NCI-H748 (cell line): Measurements from ENCODE around the gene GPATCH4.
"Not testable (repeated sequence)": the region's sequence is repeated elsewhere in the genome, so short reads cannot be mapped to it uniquely, and the experiment has no call there.

Source experiments
- DNase-seq: peaks from one replicate; lab custom pipeline; 2025; ENCODE audit not compliant: unreplicated experiment; lab: John Stamatoyannopoulos, UW

GPATCH4 gene

DNA sequence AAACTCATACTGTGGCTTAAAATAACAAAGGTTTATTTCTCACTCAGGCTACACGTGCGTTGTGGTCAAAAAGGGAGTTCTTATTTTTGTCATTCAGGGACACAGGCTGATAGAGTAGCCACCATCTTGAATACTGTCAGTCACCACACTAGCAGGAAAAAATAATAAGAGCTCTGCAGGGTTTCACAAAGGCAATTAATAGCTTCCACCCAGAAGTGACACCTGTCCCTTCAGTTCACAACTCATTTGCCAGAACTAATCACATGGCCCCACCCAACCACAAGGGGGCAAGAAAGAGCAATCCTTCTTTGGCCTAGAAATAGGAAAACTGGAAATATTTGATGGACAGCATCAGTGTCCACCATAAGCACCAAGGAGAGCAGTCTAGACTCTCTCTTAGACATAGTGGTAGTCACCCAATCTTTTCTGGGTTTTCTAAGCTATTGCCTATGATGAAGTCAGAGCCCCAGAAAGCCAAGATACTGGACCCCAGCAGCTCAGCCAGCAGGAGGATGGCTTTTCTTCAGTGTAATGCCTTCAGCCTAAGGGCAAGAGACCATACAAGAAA lies 26.1 kb upstream of the GPATCH4 start:
- peak; percentile 60 for DNase-seq

- DNase-seq = no peak
Observed at GRCh38 chr1:156626079-156626438, 24.8 kb upstream of the GPATCH4 start.

DNA sequence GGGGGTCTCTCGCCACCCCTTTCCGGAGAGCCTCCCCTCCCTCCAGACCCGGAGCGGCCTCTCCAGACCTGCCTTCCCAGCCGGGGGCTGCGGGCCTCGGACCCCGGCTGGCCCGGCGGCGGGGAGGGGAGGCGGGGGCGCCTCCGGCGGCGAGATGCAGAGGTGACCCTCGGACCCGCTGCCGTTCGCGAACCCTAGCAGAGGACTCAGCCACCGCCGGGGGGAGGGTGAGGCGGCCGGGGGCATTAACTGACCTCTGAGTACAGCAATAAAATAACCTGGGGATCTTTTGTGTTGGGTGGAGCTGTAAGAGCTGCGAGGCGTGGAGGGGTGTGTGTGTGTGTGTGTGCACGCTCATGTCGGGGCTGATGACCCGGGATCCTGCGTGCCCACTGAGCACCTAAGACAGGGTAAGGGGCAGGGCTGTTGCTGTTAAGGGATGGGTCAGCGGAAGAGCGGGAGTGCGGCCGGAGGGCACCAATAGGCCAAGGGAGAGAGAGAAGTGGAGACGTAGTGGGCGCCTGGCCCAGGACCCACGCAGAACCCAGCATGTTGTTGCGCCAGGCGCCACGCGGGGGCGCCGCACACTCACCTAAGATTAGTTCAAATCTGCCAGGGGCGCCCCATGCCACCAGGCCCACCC lies 24.3 kb upstream of the GPATCH4 start:
- DNase-seq = peak; percentile 62

DNA sequence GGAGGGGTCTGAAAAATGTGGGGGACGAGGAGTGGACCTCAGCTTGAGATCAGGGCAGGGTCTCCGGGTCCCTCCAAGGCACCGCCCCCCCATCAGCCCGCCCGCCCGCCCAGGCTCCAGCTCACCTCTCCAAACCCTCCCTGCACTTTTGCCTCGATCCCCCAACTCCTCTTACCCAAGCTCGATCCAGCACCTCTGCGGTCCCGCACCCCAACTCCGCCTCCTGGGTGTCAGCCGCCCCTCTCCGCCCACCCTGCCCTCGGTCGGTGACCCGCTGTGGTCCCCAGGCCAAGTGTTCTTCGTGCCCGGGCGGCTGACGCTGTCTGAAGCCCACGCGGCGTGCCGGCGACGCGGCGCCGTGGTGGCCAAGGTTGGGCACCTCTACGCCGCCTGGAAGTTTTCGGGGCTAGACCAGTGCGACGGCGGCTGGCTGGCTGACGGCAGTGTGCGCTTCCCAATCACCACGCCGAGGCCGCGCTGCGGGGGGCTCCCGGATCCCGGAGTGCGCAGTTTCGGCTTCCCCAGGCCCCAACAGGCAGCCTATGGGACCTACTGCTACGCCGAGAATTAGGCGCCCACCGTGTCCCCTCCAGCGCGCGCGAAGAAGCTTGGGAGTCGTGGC lies 23.6 kb upstream of the GPATCH4 start:
- no peak for DNase-seq

DNA sequence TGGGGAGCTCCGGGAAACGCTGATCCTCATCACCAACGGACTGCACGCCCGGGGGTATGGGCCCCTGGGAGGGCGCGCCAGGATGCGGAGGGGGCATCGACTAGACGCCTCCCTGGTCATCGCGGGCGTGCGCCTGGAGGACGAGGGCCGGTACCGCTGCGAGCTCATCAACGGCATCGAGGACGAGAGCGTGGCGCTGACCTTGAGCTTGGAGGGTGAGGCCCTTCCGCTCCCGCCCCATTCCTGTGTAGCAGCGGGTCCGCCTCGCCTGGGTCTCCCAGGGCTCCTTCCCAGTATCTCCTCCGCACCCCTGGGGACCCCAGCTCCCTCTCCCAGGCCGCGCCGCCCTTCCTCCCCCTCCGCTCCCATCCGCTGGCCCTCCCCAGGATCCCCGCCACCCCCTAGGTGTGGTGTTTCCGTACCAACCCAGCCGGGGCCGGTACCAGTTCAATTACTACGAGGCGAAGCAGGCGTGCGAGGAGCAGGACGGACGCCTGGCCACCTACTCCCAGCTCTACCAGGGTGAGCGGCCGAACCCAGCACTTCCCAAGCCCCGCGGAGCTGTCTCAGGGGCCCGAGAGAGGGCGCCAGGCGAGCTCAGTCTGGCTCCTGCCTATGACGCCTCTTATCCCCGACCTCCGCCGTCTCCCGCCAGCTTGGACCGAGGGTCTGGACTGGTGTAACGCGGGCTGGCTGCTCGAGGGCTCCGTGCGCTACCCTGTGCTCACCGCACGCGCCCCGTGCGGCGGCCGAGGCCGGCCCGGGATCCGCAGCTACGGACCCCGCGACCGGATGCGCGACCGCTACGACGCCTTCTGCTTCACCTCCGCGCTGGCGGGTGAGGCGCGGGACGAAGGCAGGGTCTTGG lies 22.9 kb upstream of the GPATCH4 start:
- DNase-seq = peak; percentile 76

DNA sequence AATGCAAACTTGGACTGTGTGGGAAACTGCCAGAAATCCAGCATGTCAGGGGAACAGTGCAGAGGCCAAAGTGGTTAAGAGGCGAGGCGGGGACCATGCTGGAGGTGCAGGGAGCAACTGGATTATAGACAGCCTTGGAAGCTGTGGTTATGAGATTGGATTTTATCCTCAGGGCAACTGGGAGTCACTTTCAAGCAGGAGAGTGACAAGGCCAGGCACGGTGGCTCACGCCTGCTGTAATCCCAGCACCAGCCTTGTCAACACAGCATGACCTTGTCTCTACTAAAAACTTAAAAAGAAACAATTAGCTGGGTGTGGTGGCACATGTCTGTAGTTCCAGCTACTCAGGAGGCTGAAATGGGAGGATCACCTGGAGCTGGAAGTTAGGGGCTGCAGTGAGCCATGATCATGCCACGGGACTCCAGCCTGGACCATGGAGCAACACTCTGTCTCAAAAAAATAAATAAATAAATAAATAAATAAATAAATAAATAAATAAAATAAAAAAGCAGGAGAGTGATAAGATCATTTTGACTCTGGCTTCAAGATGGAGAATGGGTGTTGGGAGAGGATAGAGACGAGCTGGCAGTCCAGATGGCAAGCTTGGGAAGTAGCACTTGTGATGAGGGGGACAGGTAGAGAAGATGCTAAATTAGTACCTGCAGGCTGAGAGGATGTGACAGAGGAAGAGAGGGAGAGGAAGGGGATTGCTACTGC lies 21.5 kb upstream of the GPATCH4 start:
- no peak for DNase-seq

DNA sequence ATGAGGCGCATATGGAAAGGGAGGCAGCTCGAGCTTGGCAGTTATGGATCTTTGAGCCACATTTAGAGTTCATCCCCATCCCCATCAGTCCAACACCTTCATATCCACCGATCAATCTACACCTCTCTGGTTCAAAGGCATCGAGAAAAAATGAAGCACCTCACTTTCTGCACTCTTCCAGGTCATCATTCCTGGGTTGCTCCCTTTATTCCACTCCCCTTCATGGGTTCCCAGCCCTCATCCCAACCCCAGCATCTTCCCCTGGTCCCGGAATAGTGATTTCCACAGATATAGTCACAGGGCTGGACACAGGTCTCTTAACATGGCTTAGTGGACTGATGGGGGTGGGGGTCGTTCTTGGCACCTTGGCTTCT lies 18.3 kb upstream of the GPATCH4 start:
- no peak for DNase-seq

- DNase-seq = peak; percentile 60
Observed at GRCh38 chr1:156618853-156619581, 17.7 kb upstream of the GPATCH4 start, which contains the start of gene HAPLN2. HAPLN2 (plus strand) TSS chr1:156619415; CDS start chr1:156623491, 4,076 bp downstream.

DNA sequence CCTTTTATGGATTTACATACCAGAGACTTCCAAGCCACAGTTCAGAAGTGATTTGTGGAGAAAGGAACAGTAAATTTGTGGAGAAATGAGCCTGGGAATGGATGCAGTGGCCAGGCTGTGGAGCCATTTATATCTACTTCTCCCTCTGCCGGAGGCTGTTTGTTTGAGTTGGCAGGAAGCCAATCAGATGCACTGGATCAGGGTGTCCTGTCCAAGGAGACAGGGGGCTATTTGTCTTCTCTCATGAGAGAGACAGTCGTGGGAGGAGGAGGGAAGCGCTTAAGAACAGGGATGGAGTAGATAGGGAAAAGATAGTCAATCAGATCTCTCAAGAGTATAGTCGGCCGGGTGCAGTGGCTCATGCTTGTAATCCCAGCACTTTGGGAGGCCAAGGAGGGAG lies 15.2 kb upstream of the GPATCH4 start:
- DNase-seq = peak; percentile 86

DNA sequence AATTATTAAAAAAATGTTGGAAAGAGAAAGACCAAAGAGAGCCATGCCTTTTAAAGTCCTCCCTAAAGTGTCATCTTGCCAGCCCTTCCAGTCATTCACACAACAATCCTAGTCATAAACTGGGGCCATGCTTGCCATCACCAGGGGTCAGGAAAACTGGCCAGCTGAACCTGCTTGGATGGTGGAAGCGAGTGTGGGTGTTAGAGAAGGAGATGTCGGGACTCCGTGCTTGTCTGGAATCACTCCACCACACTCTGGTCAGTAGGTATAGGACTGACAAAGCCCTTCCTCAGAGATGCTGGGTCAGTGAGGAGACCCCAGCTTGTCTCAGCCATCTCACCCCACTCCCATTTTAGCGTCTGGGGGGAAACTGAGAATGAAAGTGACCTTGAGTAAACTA lies 14.7 kb upstream of the GPATCH4 start:
- DNase-seq = no peak

DNA sequence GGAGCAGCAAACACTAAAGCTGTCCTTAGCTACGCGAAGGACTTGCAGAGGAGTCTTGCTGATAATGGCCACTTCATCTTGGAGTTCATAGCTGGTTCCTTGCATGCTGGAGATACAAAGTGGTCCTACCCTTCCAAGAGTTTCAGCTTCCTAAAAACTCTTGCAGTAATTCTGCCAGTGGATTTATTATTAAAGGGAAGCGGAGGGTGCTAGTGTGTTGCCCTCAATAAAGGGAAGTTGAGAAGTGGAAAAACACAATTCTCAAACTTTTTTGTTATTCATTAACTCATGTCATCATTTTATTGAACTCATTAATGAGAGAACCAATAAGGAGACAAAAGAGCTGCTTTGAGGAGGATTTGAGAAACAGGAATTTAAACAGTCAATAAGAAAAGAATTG lies 11.4 kb upstream of the GPATCH4 start:
- DNase-seq = no peak

DNA sequence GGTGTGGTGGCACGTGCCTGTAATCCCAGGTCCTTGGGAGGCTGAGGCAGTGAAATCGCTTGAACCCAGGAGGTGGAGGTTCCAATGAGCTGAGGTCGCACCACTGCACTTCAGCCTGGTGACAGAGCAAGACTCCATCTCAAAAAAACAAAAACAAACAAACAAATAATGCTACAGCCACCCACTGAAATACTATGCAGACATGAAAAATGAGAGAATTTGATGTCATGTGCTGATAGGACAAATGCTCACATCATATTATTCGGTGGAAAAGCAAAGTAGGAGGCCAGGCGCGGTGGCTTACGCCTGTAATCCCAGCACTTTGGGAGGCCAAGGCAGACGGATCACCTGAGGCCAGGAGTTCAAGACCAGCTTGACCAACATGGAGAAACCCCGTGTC lies 8.8 kb upstream of the GPATCH4 start:
- not testable (repeated sequence) for DNase-seq

DNA sequence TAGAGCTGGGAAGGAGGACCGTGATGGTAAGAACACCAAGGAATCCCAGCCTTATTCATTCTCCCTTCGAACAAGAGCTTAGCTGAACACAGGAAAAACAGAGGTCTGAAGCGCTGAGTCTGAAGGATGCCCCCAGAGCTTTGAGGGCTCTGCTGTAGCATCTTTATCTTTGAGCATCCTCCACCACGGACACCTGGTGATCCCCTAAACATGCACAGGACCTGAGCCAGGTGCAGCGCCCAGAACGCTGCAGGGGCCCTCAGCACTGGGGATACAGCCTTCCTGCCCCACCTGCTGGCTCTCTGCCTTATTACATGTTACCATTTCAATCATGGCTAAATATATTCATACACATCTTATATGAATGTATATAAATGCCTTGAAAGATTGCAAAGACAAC lies 7.7 kb upstream of the GPATCH4 start:
- peak; percentile 70 for DNase-seq

GRCh38 chr1:156608036-156608674 lies 6.9 kb upstream of the GPATCH4 start:
- DNase-seq = peak; percentile 82

GRCh38 chr1:156607344-156607743 lies 6.1 kb upstream of the GPATCH4 start:
- DNase-seq = not testable (repeated sequence)

GRCh38 chr1:156602557-156602993 lies 1.3 kb upstream of the GPATCH4 start:
- peak; percentile 40 for DNase-seq

DNA sequence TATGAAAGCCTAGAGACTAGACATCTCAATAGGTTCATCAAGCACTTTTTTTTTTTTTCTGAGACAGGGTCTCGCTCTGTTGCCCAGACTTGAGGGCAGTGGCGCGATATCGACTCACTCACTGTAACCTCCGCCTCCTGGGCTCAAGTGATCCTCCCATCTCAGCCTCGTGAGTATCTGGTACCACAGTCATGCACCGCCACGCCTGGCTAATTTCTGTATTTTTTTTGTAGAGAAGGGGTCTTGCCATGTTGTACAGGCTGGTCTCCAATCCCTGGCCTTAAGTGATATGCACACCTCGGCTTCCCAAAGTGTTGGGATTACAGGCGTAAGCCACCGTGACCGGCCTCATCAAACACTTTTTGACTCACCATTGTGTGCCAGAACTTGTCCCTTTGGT lies 613 bp upstream of the GPATCH4 start:
- peak; percentile 36 for DNase-seq

DNA sequence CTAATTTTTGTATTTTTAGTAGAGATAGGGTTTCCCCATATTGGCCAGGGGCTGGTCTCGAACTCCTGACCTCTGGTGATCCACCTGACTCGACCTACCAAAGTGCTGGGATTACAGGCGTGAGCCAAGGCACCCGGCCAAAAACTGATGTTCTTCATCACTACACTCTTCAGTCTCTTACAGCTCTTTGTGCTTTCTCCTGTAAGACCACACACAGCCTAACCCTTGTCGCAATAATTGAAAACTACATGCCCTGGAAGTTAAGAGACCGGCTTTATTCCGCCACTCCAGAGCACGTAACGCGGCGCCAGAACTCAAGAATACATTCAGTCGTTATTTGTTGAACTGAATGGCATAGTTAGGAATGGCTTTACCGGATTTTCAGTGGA lies 552 bp downstream of the GPATCH4 start:
- no peak for DNase-seq

DNA sequence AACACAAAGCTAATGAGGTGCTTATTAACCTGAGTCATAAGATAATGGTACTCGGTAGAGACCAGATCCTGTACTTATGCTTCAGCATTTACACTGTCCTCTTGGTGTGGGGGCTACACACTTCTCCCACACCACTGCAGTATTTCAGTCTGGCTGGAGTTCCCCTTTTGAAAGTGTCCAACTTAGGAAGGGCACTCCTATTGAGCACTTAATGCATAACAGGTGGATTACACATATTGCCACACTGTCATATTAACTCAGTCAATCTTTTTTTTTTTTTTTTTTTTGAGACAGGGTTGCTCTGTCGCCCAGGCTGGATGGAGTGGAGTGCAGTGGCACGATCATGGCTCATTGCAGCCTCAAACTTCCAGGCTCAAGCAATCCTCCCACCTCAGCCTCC lies 1.5 kb downstream of the GPATCH4 start:
- DNase-seq = no peak
